Lower leg skin (tissue), 4 donors: ENCODE results near the gene C19orf67. TPM values are rescaled to one million over a fixed set of nuclear protein-coding genes. Genes with fewer than 3 reads are reported as not detected.
A peak's percentile ranks its signal among the peaks of the same experiment; 100 is the strongest.

Experiments
- DNase-seq, 2 donors: peaks; one replicate each; pipeline ENCODE4 v3.0.0-alpha.2; 2019; ENCODE audit warnings: low spot score in 2 of 2
- H3K4me3 ChIP-seq: fragments of 200-600 bp; sonication (generic); 2 replicates; pipeline ENCODE4 v1.5.1; 2017; ENCODE audit warnings: mild to moderate bottlenecking, low read depth; ENCODE audit not compliant: poor library complexity, severe bottlenecking
- CTCF ChIP-seq, 3 donors: fragments of 450-650 bp; IDR thresholded peaks; one replicate each; pipeline ENCODE4 v1.5.1; 2016; ENCODE audit warnings: antibody characterized with exemption in 3 of 3, mild to moderate bottlenecking in 3 of 3, moderate library complexity in 2 of 3
- POLR2A ChIP-seq, 2 donors: fragments of 450-650 bp; IDR thresholded peaks; one replicate each; pipeline ENCODE4 v1.6.1; 2016 to 2017; ENCODE audit warnings: antibody characterized with exemption in 2 of 2, mild to moderate bottlenecking in 1 of 2, moderate library complexity in 1 of 2
- WGBS, 2 donors: methylation state at CpG; one replicate each; pipeline ENCODE4 v1.1.5; 2018; 5-methylcytosine and 5-hydroxymethylcytosine counted together
- intact Hi-C: fragments of 100-400 bp; cut with DNase I; formaldehyde crosslinking; loops from one replicate; pipeline ENCODE4 v1.15.0; 2023; ENCODE audit warnings: low total_unique reads
- total RNA-seq, 4 donors: library from RNA; depleted of rRNA; stranded (reverse); fragments of >200 nt; gene quantifications; one replicate each; pipeline ENCODE4 v1.1.0, GENCODE V29; 2016

The C19orf67 gene
- total RNA-seq, 4 donors from 2014 or later, result not detected

DNA sequence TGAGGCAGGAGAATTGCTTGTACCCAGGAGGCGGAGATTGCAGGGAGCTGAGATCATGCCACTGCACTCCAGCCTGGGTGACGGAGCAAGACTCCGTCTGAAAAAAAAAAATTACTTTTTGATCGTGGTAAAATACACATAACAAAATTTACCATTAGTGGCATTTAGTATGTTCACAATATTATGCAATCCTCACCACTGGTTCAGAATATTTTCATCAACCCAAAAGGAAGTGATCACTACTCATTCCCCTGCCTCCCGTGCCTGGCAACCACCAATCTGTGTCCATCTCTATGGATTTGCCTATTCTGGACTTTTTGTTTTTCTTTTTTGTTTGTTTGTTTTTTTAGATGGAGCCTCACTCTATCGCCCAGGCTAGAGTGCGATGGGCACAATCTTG lies 22.5 kb downstream of the C19orf67 start:
- DNase-seq, result no peak
- intact Hi-C loops, result no loop called here
- H3K4me3 ChIP-seq, result no peak overlapping the region
- no peak for TF ChIP-seq CTCF (IDR thresholded peaks at IDR 0.05)
- no peak for TF ChIP-seq POLR2A (IDR thresholded peaks at IDR 0.05)
- 70 to 71% methylated on average over 7 of the region's 7 CpGs for WGBS, 2 donors

- TF ChIP-seq POLR2A (IDR thresholded peaks at IDR 0.05) (no peak), CTCF (IDR thresholded peaks at IDR 0.05) (no peak)
- intact Hi-C loops, result no loop called here
- no peak for DNase-seq
- H3K4me3 ChIP-seq, result no peak overlapping the region
- 61 to 69% methylated on average over 5 of the region's 5 CpGs for WGBS, 2 donors
Measured at GRCh38 chr19:14062558-14062855, 23.1 kb downstream of the C19orf67 start.

DNA sequence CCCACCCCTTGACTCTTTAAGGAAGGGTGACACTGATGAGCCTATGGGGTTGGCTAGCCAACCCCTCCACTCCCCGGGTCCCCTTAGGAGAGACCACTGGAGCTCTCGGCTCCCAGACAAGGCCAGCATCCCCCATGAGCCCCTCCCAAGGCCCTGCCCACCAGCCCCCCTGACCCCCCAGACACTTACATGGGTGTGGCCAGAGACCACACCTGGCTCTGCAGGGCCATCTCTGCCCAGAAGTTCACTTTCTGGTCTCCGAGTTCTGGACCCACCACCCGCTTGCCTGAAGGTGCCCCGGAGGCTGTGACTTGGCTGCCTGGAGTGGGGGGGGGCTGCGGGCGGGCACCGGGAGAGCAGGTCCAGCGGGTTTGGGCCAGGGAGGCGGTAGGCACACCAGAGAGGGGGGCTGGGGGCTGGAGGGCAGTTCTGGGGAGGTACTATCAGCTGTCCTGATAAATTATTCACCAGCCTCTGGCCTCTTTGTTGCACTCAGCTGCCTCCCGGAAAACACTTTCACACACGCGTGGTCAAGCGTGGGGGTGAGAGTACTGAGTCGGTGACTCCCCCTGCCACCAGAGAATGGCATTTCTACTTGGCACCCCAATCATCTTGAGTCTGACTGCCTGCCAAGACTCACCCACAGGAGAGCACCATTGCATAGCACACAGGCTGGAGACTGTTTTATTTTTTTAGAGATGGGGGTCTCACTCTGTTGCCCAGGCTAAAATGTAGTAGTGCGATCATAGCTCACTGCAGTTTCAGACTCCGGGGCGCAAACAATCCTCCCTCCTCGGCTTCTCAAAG lies 23.6 kb downstream of the C19orf67 start, which contains the start of gene PALM3:
Gene PALM3, minus strand, starts transcription at position 326 of the 807 bp plus-strand sequence. Its CDS starts 96 bp downstream, at position 230.
- WGBS, 2 donors, result 39 to 55% methylated on average over 19 of the region's 19 CpGs
- intact Hi-C loops, result no loop called here
- DNase-seq, result peak in 1 of 2 donors; percentile 80
- no peak within 1 kb of the TSS for H3K4me3 ChIP-seq
- TF ChIP-seq CTCF (IDR thresholded peaks at IDR 0.05), result no peak

- H3K4me3 ChIP-seq, result no peak overlapping the region
- no peak for DNase-seq
- intact Hi-C loops, result no loop called here
- no peak for TF ChIP-seq CTCF (IDR thresholded peaks at IDR 0.05)
- TF ChIP-seq POLR2A (IDR thresholded peaks at IDR 0.05), result no peak
- 53 to 60% methylated on average over 9 of the region's 9 CpGs for WGBS, 2 donors
Measured at GRCh38 chr19:14061081-14061749, 24.4 kb downstream of the C19orf67 start.

DNA sequence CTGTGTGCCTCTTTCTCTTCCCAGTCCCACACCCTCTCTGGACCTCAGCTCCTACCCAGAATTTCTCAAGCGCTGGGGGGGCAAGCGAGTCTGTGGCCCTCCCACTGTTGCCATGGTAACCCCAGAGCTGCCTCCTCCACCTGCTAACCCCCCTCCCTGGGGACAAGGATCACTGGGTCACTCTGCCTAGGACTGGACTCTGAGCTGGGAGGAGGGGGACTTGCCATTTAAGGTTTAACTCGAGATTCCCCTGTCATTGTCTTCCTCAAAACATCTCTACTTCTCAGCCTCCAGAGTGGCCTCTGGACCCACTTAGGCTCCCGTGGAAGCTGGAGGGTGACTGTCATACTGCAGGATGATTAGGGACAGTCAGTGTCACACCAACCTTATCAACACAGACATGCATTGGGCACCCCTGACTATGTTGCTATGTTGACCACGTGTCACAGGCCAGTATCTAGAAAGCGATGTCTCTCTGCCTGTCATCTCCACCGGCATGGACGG lies 25.9 kb downstream of the C19orf67 start:
- intact Hi-C loops, result loop anchor here (10.0 kb wide), 1 partner anchor 95 kb away; no protein-coding TSS in a partner anchor
- 61 to 69% methylated on average over 8 of the region's 8 CpGs for WGBS, 2 donors
- peak in 1 of 2 donors; percentile 75 for DNase-seq
- no peak overlapping the region for H3K4me3 ChIP-seq
- TF ChIP-seq POLR2A (IDR thresholded peaks at IDR 0.05) (no peak), CTCF (IDR thresholded peaks at IDR 0.05) (no peak)
